Thyroid gland (tissue), 4 donors: ENCODE measurements around the gene TCP11L2.

Experiments
- CTCF ChIP-seq, 6 experiments: fragments of 200-600 bp in 3 of 6; fragments of 450-650 bp in 3 of 6; sonication (generic) in 3 of 6; IDR thresholded peaks; one replicate each; pipeline ENCODE4 v1.5.1; 2016 to 2019; ENCODE audit warnings: antibody characterized with exemption in 6 of 6, mild to moderate bottlenecking in 2 of 6, inconsistent platforms in 1 of 6, moderate library complexity in 1 of 6
- POLR2A ChIP-seq, 2 donors: fragments of 450-650 bp; IDR thresholded peaks; one replicate each; pipeline ENCODE4 v1.6.1; 2017; ENCODE audit warnings: antibody characterized with exemption in 2 of 2, mild to moderate bottlenecking in 2 of 2, moderate library complexity in 1 of 2

GRCh38 chr12:106297681-106298080 lies 4.9 kb upstream of the TCP11L2 start:
- TF ChIP-seq CTCF (IDR thresholded peaks at IDR 0.05) (no peak), POLR2A (IDR thresholded peaks at IDR 0.05) (no peak)
